ENCODE measurements around the gene LHFPL4.

- TF ChIP-seq CTCF (IDR thresholded peaks at IDR 0.05) (no peak), EP300 (IDR thresholded peaks at IDR 0.05) (no peak)
Observed at GRCh38 chr3:9467451-9467850, 86.2 kb downstream of the LHFPL4 start.
